NB4 (cell line): ENCODE data around the gene COG3.

Source experiments
- POLR2A ChIP-seq: IDR thresholded peaks from 2 replicates; pipeline ENCODE4 v1.6.1; 2011; ENCODE audit warnings: mild to moderate bottlenecking; ENCODE audit not compliant: insufficient read length; ENCODE audit errors: extremely low read depth
- TF ChIP-seq, protein P1 (sequence below): IDR thresholded peaks from 2 replicates; pipeline ENCODE4 v1.6.1; 2011; ENCODE audit warnings: low read depth, low read length
- TF ChIP-seq, protein P2 (sequence below): IDR thresholded peaks from one replicate; pipeline ENCODE4 v1.5.1; 2012; ENCODE audit warnings: low read depth, low read length

DNA sequence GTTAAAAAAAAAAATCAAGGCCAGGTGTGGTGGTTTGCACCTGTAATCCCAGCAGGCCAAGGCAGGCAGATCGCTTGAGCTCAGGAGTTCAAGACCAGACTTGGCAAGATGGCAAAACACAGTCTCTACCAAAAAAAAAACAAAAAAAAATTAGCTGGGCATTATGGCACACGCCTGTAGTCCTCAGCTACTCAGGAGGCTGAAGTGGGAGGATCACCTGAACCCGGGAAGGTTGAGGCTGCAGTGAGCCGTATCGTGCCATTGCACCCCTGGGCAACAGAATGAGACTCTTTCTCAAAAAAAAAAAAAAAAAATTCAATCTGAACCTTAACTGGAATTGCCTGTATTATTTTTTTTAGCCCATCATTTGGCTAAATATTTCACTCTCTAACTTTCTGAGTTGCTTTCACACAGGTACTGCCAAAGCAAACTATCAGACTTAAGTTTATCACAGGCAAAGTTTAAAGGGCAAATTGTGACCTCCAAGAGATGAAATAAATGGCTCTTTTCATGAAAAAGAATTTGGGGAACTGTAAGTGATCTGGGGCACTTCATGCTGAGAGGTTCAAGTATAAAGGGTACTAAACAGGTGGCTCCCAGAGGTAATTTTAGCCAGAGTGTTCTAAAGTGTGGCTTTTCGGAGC is 31.9 kb upstream of the COG3 start:
- TF ChIP-seq, protein P1, sequence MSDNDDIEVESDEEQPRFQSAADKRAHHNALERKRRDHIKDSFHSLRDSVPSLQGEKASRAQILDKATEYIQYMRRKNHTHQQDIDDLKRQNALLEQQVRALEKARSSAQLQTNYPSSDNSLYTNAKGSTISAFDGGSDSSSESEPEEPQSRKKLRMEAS, result no peak
- no peak for TF ChIP-seq POLR2A
- TF ChIP-seq, protein P2, sequence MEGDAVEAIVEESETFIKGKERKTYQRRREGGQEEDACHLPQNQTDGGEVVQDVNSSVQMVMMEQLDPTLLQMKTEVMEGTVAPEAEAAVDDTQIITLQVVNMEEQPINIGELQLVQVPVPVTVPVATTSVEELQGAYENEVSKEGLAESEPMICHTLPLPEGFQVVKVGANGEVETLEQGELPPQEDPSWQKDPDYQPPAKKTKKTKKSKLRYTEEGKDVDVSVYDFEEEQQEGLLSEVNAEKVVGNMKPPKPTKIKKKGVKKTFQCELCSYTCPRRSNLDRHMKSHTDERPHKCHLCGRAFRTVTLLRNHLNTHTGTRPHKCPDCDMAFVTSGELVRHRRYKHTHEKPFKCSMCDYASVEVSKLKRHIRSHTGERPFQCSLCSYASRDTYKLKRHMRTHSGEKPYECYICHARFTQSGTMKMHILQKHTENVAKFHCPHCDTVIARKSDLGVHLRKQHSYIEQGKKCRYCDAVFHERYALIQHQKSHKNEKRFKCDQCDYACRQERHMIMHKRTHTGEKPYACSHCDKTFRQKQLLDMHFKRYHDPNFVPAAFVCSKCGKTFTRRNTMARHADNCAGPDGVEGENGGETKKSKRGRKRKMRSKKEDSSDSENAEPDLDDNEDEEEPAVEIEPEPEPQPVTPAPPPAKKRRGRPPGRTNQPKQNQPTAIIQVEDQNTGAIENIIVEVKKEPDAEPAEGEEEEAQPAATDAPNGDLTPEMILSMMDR, result no peak
